GM18951 (cell line): ENCODE data around the gene PIR.

ENCODE experiments used
- POLR2A ChIP-seq: IDR thresholded peaks from 4 replicates; pipeline ENCODE4 v1.6.1; 2011; ENCODE audit warnings: mild to moderate bottlenecking; ENCODE audit not compliant: insufficient read length, insufficient read depth; ENCODE audit errors: extremely low read depth
- in situ Hi-C: fragments of 300-500 bp; cut with MboI; formaldehyde crosslinking; loops from one replicate; pipeline ENCODE4 v1.12.0; 2022; ENCODE audit warnings: low sequenced_read_pairs, mixed read lengths, inconsistent platforms; ENCODE audit not compliant: unreplicated experiment

The PIR gene

DNA sequence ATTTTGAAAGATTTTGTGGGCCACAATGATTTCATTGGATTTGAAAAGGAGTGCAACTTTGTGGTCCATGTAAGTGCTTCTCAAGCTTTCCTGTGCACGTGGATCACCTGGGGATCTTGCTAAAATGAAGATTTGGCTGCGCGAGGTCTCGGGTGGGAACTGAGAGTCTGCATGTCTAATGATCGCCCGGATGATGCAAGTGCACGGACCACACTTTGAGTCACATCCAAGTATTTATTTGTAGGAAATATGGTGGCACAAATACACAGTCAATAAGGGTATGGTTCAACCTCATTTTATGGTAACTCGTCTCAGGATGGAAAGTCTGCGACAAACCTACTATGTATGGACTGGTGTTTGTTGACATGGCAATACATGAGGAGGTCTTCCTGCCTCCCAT, 8.4 kb upstream of the PIR start:
- in situ Hi-C loops, result no loop called here
- no peak for TF ChIP-seq POLR2A

GRCh38 chrX:15500497-15500966, 7.4 kb upstream of the PIR start, which contains the start of gene BMX:
BMX (plus strand) TSS chrX:15500807; CDS start chrX:15508354, 7,547 bp downstream.
- TF ChIP-seq POLR2A, result no peak
- in situ Hi-C loops, result no loop called here

DNA sequence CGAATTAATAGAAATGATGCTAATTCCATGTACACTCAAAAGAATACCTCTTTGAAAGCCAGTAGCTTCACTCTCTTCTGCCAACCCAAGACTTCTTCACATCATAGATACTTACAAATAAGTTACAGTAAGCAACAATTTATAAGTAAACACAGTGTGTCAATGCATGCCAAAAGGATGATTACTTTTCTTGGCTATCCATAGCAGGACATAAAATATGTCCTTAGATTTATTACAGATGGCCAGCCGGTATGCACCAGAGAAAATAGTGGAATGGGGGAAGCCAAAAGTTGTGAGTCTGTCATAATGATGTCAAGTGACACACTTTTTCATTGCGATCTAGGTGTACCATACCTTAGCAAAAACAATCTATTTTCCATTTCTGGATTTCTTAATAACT, 6.8 kb upstream of the PIR start:
- in situ Hi-C loops, result no loop called here
- TF ChIP-seq POLR2A, result no peak

DNA sequence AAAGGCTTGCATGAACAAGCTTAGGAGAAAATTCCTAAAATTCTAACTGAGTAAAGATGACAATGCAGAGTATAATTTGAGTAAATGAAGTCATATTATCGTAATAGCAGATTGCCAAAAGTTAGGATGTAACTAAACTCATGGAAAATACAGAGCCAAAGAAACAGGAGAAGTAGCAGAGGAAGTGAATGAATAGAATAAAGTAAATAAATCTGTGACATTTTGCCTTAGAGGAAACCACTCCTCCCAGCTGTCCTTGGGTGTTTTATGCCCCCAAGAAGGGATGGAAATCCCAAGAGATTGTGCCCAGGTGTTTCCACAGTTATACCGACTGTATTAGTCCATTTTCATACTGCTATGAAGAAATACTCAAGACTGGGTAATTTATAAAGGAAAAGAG, 5.6 kb upstream of the PIR start:
- in situ Hi-C loops, result no loop called here
- no peak for TF ChIP-seq POLR2A

- TF ChIP-seq POLR2A, result no peak
- in situ Hi-C loops, result no loop called here
Measured at GRCh38 chrX:15497865-15498264, 4.7 kb upstream of the PIR start.

DNA sequence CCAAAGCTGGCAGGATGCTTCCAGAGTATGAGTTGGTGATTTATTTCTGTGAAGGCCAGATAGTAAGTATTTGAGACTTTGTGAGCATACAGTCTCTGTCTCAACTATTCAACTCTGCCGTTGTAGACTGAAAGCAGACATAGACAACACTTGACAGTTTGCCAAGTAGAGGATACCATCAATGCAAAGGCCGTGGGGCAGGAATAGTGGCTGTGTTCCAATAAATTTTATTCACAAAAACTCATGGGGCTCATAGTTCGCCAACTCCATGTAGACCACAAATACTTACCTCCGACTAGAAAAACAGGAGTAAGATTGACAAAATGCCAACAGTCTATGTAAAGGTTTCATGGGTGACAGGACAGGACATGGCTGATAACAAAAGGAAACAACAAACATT, 3.7 kb upstream of the PIR start:
- no peak for TF ChIP-seq POLR2A
- in situ Hi-C loops, result no loop called here

DNA sequence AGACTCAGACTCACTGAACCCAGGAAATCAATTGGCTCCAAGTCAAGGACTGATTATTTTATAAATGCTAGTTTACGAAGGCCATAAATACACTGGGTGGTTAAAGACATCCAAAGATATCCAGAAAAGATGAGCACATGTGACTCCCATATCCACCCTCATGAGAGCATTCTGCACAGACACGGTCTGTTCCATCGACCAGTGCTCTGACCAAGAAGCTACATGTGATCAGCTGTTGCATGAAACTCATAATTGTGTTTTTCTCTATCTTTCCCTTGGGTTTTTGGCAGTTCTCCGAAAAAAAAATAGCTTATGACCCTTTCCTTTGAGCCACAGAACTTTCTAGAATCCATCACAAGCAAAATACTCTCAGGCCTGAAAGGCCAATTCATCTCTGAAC, 2.7 kb upstream of the PIR start:
- TF ChIP-seq POLR2A, result no peak
- in situ Hi-C loops, result no loop called here

- TF ChIP-seq POLR2A, result no peak
- in situ Hi-C loops, result no loop called here
Measured at GRCh38 chrX:15492469-15492868, 664 bp downstream of the PIR start.

- no peak for TF ChIP-seq POLR2A
- in situ Hi-C loops, result no loop called here
Measured at GRCh38 chrX:15483891-15484290, 9.2 kb downstream of the PIR start.

DNA sequence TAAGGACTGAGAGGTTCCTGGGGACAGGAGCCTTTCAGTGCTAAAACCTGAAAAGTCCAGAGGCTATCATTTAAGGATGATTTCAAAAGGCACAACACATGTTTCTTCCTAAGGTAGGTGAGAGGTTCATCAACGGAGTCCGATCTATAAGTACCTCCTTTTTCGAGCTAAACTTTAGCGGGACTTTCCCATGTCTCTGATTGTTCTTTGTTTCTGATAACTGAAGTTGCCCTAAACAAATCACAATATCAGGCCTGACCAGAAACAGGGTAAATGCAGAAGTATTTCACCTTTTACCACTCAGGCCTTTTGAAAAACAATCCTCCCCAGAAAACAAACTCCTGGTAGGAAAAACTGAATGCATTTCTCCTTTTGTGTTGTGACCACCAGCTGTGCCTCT, 17.6 kb downstream of the PIR start:
- in situ Hi-C loops, result no loop called here
- TF ChIP-seq POLR2A, result no peak

DNA sequence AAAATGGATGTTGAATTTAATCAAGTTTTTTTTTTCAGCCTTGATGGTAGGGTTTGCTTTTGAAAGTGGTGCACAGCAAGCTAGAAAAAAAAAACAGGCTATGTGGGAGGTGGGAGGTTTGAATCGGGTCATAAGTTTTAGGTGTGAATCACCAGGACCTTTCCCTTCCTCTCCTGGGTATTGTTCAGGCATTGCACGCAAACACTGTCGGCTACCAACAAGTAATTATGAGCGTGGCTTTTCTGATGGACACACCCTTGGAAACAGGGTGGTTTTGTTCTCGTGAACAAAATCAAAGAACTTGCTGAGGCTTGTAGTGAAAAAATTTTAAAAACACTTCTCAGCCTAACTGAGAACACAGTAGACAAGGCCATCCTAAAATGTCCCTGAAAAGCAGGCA, 18.1 kb downstream of the PIR start:
- in situ Hi-C loops, result no loop called here
- TF ChIP-seq POLR2A, result no peak

DNA sequence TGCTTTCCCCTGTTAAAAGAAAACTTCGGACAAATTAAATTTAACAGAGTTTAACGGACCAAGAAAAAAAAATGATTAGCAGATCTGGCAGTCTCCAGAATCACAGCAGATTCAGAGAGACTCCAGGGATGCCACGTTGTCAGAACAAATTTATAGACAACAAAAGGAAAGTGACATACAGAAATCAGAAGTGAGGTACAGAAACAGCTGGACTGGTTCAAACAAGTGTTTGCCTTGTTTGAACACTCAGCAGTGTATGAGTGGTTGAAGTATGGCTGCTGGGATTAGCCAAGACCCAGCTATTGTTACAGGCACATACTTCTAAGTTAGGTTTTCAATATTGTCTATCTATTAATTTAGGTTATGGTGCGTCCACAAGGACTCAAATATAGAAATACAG, 19.1 kb downstream of the PIR start:
- no peak for TF ChIP-seq POLR2A
- in situ Hi-C loops, result no loop called here

DNA sequence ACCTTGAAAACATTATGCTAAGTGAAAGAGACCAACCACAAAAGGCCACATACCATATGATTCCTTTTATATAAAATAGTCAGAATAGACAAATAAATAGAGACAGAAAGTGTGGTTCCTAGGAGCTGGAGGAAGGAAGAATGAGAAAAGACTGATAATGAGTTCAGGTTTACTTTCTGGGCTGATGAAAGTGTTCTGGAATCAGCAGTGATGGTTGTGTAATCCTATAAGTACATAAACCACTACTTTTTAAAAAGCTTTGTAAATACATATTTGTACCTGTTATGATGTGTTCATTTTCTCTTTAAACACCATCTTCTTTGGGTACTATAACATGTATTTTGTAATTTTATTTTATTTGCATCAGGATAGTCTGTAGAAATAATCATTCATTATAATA, 20.6 kb downstream of the PIR start:
- in situ Hi-C loops, result no loop called here
- TF ChIP-seq POLR2A, result no peak

DNA sequence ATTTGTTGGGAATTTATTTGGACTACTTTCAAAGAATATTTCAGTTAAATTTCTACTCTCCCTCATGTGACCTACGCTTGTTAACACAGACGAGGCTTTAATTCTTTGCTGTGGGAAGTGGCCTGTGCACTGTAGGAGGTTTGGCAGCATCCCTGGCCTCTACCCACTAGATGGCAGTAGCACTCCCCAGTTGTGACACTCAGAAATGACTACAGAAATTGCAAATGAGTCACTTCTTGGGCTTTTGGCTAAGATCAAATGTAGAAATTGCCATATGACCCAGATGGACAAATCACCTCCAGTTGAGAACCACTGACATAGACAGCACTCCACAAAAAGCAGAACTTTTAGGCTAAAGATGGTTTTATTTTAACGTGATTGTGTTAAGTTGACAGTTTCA, 22.1 kb downstream of the PIR start:
- in situ Hi-C loops, result no loop called here
- TF ChIP-seq POLR2A, result no peak

DNA sequence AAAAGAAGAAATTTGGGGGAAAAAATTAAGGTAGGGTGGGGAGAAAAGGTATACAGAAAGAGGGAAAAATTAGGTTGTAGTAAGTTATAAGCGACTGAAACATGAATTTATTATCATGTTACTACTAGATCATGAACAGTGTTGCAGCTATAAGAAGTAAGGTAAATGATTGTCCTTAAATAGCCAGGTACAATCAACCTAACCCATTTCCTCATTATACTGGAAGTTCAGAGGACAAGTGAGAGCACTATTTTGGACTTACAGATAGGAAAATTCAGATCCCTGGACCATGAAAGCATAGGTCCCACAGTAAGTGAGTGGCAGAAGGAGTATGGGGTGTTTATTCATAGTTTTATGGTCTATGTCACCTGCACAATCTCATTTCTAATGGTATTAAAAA, 23.5 kb downstream of the PIR start:
- in situ Hi-C loops, result loop anchor here (10.0 kb wide), 1 partner anchor 125 kb away; no protein-coding TSS in a partner anchor
- TF ChIP-seq POLR2A, result no peak
